H1 (cell line): Measurements from ENCODE around the gene VAV2. TPM values are rescaled to one million over a fixed set of nuclear protein-coding genes. Genes with fewer than 3 reads are reported as not detected.

ENCODE experiments used
- CTCF ChIA-PET: fragments of 300-600 bp; sonication (Branson Sonifier 250); formaldehyde crosslinking; loops from one replicate; lab custom pipeline; 2021; ENCODE audit not compliant: partially characterized antibody; lab: Charles Lee
- POLR2A ChIA-PET: fragments of 300-600 bp; sonication (Branson Sonifier 250); formaldehyde crosslinking; loops from one replicate; lab custom pipeline; 2021; ENCODE audit warnings: inconsistent platforms; ENCODE audit not compliant: partially characterized antibody; lab: Charles Lee
- DNase-seq, 2 experiments: peaks; one replicate each; pipeline versions ENCODE4 v3.0.0 to v3.0.0-alpha.2; 2010 to 2022; ENCODE audit warnings: low spot score in 2 of 2, low read depth in 1 of 2, mixed read lengths in 1 of 2
- FAIRE-seq: peaks from 2 replicates; lab custom pipeline; 2011; peaks lifted over from hg19 to GRCh38; lab: Jason Lieb, UNC
- H2AFZ ChIP-seq: 2 replicates; pipeline ENCODE4 v1.8.1; 2012; ENCODE audit warnings: low read length, inconsistent platforms
- H2AK5ac ChIP-seq: 2 replicates; pipeline ENCODE4 v1.6.1; 2013; ENCODE audit warnings: low read depth, low read length
- H2BK120ac ChIP-seq: replicated peaks from 2 replicates; pipeline ENCODE3; 2013; ENCODE audit warnings: low read depth, low read length, inconsistent platforms
- H2BK12ac ChIP-seq: 2 replicates; pipeline ENCODE4 v1.6.1; 2013; ENCODE audit warnings: low read depth, low read length
- H2BK15ac ChIP-seq: 2 replicates; pipeline ENCODE4 v1.6.1; 2013; ENCODE audit warnings: low read length
- H2BK20ac ChIP-seq: 2 replicates; pipeline ENCODE4 v1.6.1; 2013; ENCODE audit warnings: low read length
- H2BK5ac ChIP-seq: 2 replicates; pipeline ENCODE4 v1.6.1; 2013; ENCODE audit warnings: low read depth, low read length
- H3K14ac ChIP-seq: 2 replicates; pipeline ENCODE4 v1.6.1; 2013; ENCODE audit warnings: inconsistent platforms; ENCODE audit not compliant: insufficient read length
- H3K18ac ChIP-seq: 2 replicates; pipeline ENCODE4 v1.6.1; 2013; ENCODE audit warnings: low read length; ENCODE audit errors: extremely low read depth
- H3K23ac ChIP-seq: 2 replicates; pipeline ENCODE4 v1.6.1; 2013; ENCODE audit warnings: inconsistent platforms; ENCODE audit not compliant: insufficient read length
- H3K23me2 ChIP-seq: 2 replicates; pipeline ENCODE4 v1.6.1; 2013; ENCODE audit warnings: low read depth, low read length
- H3K27ac ChIP-seq: 2 replicates; pipeline ENCODE4 v1.6.1; 2011; ENCODE audit warnings: low read depth, low read length, inconsistent platforms
- H3K27me3 ChIP-seq, 4 experiments: replicated peaks in 1 of 4; 1 replicate in 1 of 4; 2 replicates in 3 of 4; pipeline versions ENCODE4 v1.6.1 to v1.8.1; 2011 to 2013; ENCODE audit warnings: low read length in 3 of 4, mild to moderate bottlenecking in 3 of 4, inconsistent platforms in 2 of 4, mixed read lengths in 2 of 4, moderate library complexity in 1 of 4; ENCODE audit not compliant: control insufficient read depth in 3 of 4, insufficient read depth in 3 of 4; ENCODE audit errors: extremely low read depth in 1 of 4
- H3K36me3 ChIP-seq, 4 experiments: 2 replicates each; pipeline versions ENCODE4 v1.6.1 to v1.8.1; 2011 to 2013; ENCODE audit warnings: mild to moderate bottlenecking in 4 of 4, low read length in 3 of 4, moderate library complexity in 2 of 4, control low read depth in 1 of 4, inconsistent platforms in 1 of 4; ENCODE audit not compliant: insufficient read depth in 4 of 4, control insufficient read depth in 2 of 4
- H3K4ac ChIP-seq: replicated peaks from 2 replicates; pipeline ENCODE3; 2013; ENCODE audit warnings: low read length, low read depth, mixed read lengths, inconsistent platforms; ENCODE audit not compliant: insufficient read length
- H3K4me1 ChIP-seq, 4 experiments: replicated peaks in 1 of 4; 1 replicate in 1 of 4; 2 replicates in 3 of 4; pipeline versions ENCODE4 v1.6.1 to v1.8.1; 2011 to 2013; ENCODE audit warnings: low read length in 3 of 4, inconsistent platforms in 2 of 4, mixed read lengths in 1 of 4; ENCODE audit not compliant: insufficient read depth in 4 of 4, control insufficient read depth in 3 of 4
- H3K4me2 ChIP-seq, 2 experiments: 2 replicates each; pipeline versions ENCODE4 v1.6.1 to v1.8.1; 2011 to 2013; ENCODE audit warnings: low read depth in 2 of 2, low read length in 2 of 2, control low read depth in 1 of 2, inconsistent platforms in 1 of 2, mild to moderate bottlenecking in 1 of 2; ENCODE audit not compliant: insufficient read depth in 1 of 2
- H3K4me3 ChIP-seq, 4 experiments: fragments of 200-600, 300-600 bp in 1 of 4; sonication (generic), shearing (Covaris generic), sonication (Bioruptor Twin) in 1 of 4; 2 replicates each; pipeline versions ENCODE4 v1.5.1 to v1.8.1; 2011 to 2016; ENCODE audit warnings: low read length in 4 of 4, low read depth in 3 of 4, control low read depth in 2 of 4, inconsistent platforms in 2 of 4, mild to moderate bottlenecking in 2 of 4, mixed read lengths in 1 of 4, moderate library complexity in 1 of 4; ENCODE audit not compliant: insufficient read depth in 2 of 4; ENCODE audit errors: extremely low read depth in 1 of 4
- H3K56ac ChIP-seq: replicated peaks from 2 replicates; pipeline ENCODE3; 2013; ENCODE audit warnings: low read depth, mild to moderate bottlenecking, mixed read lengths, low read length, inconsistent platforms; ENCODE audit not compliant: insufficient read length
- H3K79me1 ChIP-seq: 2 replicates; pipeline ENCODE4 v1.6.1; 2013; ENCODE audit warnings: low read depth, low read length, control low read depth
- H3K79me2 ChIP-seq, 2 experiments: 2 replicates each; pipeline versions ENCODE4 v1.6.1 to v1.8.1; 2012 to 2013; ENCODE audit warnings: low read length in 2 of 2, mild to moderate bottlenecking in 2 of 2, inconsistent platforms in 1 of 2; ENCODE audit not compliant: insufficient read depth in 2 of 2, control insufficient read depth in 1 of 2
- H3K9ac ChIP-seq, 4 experiments: replicated peaks in 1 of 4; 1 replicate in 1 of 4; 2 replicates in 3 of 4; pipeline versions ENCODE4 v1.6.1 to v1.8.1; 2011 to 2013; ENCODE audit warnings: low read depth in 3 of 4, low read length in 3 of 4, control low read depth in 2 of 4, mild to moderate bottlenecking in 2 of 4, moderate library complexity in 2 of 4, inconsistent platforms in 1 of 4; ENCODE audit errors: extremely low read depth in 1 of 4
- H3K9me3 ChIP-seq, 2 experiments: 2 replicates each; pipeline versions ENCODE4 v1.6.1 to v1.8.1; 2012 to 2013; ENCODE audit warnings: mild to moderate bottlenecking in 2 of 2, moderate library complexity in 2 of 2, control low read depth in 1 of 2, inconsistent platforms in 1 of 2, low read depth in 1 of 2, low read length in 1 of 2, mixed read lengths in 1 of 2; ENCODE audit not compliant: insufficient read depth in 2 of 2
- H4K20me1 ChIP-seq, 2 experiments: replicated peaks in 1 of 2; 2 replicates each; pipeline versions ENCODE3 to v1.8.1; 2011 to 2013; ENCODE audit warnings: inconsistent platforms in 2 of 2, low read length in 2 of 2, mild to moderate bottlenecking in 1 of 2; ENCODE audit not compliant: insufficient read depth in 2 of 2, control insufficient read depth in 1 of 2
- H4K5ac ChIP-seq: 2 replicates; pipeline ENCODE4 v1.6.1; 2013; ENCODE audit warnings: low read length, low read depth, mixed read lengths, inconsistent platforms; ENCODE audit not compliant: insufficient read length
- H4K8ac ChIP-seq: 2 replicates; pipeline ENCODE4 v1.8.0; 2013; ENCODE audit warnings: mild to moderate bottlenecking, moderate library complexity, low read length, inconsistent platforms; ENCODE audit not compliant: insufficient read depth; ENCODE audit errors: extremely low read depth
- H4K91ac ChIP-seq: replicated peaks from 2 replicates; pipeline ENCODE3; 2013; ENCODE audit warnings: low read length, mixed read lengths, inconsistent platforms; ENCODE audit not compliant: insufficient read length
- ASH2L ChIP-seq: fragments of 200-600, 300-600 bp; sonication (generic); IDR thresholded peaks from one replicate; pipeline ENCODE4 v1.7.1; 2017; ENCODE audit warnings: low read length
- BRCA1 ChIP-seq: IDR thresholded peaks from 2 replicates; pipeline ENCODE4 v1.6.1; 2012; ENCODE audit warnings: low read depth, low read length, improper control_type of control experiment
- CBX8 ChIP-seq: fragments of 300-800, 300-1000 bp; sonication (generic); IDR thresholded peaks from 2 replicates; pipeline ENCODE4 v1.7.1; 2016; ENCODE audit warnings: low read depth, low read length, borderline replicate concordance
- CEBPB ChIP-seq: IDR thresholded peaks from 2 replicates; pipeline ENCODE4 v1.6.1; 2012; ENCODE audit warnings: low read depth, low read length
- EP300 ChIP-seq, 2 experiments: IDR thresholded peaks; 1 replicate in 1 of 2; 2 replicates in 1 of 2; pipeline ENCODE4 v1.6.1; 2011 to 2012; ENCODE audit warnings: low read depth in 2 of 2, low read length in 2 of 2, mild to moderate bottlenecking in 2 of 2, borderline replicate concordance in 1 of 2, inconsistent platforms in 1 of 2, moderate library complexity in 1 of 2
- HDAC2 ChIP-seq, 2 experiments: fragments of 300-600 bp in 1 of 2; sonication (generic) in 1 of 2; IDR thresholded peaks; 2 replicates each; pipeline ENCODE4 v1.6.1; 2011 to 2012; ENCODE audit warnings: low read depth in 2 of 2, low read length in 2 of 2, mild to moderate bottlenecking in 2 of 2, moderate library complexity in 2 of 2, borderline replicate concordance in 1 of 2, inconsistent platforms in 1 of 2
- POLR2AphosphoS5 ChIP-seq: IDR thresholded peaks from 2 replicates; pipeline ENCODE4 v1.6.1; 2011; ENCODE audit warnings: low read depth, low read length
- RBBP5 ChIP-seq: IDR thresholded peaks from 2 replicates; pipeline ENCODE4 v1.7.1; 2012; ENCODE audit warnings: low read depth, mild to moderate bottlenecking, inconsistent platforms, low read length, moderate library complexity, borderline replicate concordance
- RXRA ChIP-seq: IDR thresholded peaks from 2 replicates; pipeline ENCODE4 v1.6.1; 2011; ENCODE audit warnings: low read depth, mild to moderate bottlenecking, low read length, moderate library complexity; ENCODE audit not compliant: insufficient read depth
- SAP30 ChIP-seq: fragments of 300-600 bp; sonication (generic); IDR thresholded peaks from 2 replicates; pipeline ENCODE4 v1.7.1; 2012; ENCODE audit warnings: low read length, moderate library complexity, mild to moderate bottlenecking, inconsistent platforms; ENCODE audit not compliant: insufficient read depth, insufficient replicate concordance
- TEAD4 ChIP-seq: IDR thresholded peaks from 2 replicates; pipeline ENCODE4 v1.6.1; 2012; ENCODE audit warnings: low read depth, low read length, inconsistent platforms, mixed read lengths
- WGBS, 2 experiments: shearing (Covaris generic) in 1 of 2; methylation state at CpG; one replicate each; pipeline versions ENCODE4 v1.1.6 to v1.1.7; 2013 to 2015; ENCODE audit warnings: low lambda C conversion rate in 2 of 2, mixed read lengths in 2 of 2, inconsistent platforms in 1 of 2, low coverage in 1 of 2, missing lambda C conversion rate in 1 of 2; ENCODE audit not compliant: insufficient replicate concordance in 2 of 2, insufficient coverage in 1 of 2, insufficient read length in 1 of 2; ENCODE audit errors: extremely low coverage in 1 of 2, missing lambda C conversion rate in 1 of 2; 5-methylcytosine and 5-hydroxymethylcytosine counted together
- polyA plus RNA-seq, 7 experiments: library from polyadenylated mRNA; depleted of rRNA in 3 of 7; stranded (reverse) in 5 of 7; unstranded in 2 of 7; fragments of >200 nt in 5 of 7; fragments of 200-250 nt in 2 of 7; gene quantifications; 1 replicate in 5 of 7; 2 replicates in 1 of 7; 4 replicates in 1 of 7; pipeline versions ENCODE4 v1.2.1 to v1.2.3, GENCODE V29; 2011 to 2013; ENCODE audit warnings: missing spikeins in 2 of 7, mixed read lengths in 2 of 7
- total RNA-seq: library from RNA; stranded (reverse); fragmentation: NEBNext Ultra II Directional; extraction: Animal tissue kit (Norgen Biotek cat#: 25700); gene quantifications from 2 replicates; pipeline ENCODE4 v1.2.1, GENCODE V29; 2021
- TF ChIP-seq, protein P1 (sequence below): IDR thresholded peaks from 2 replicates; pipeline ENCODE4 v1.6.1; 2012; ENCODE audit warnings: inconsistent platforms

VAV2 gene
- total and polyA plus RNA-seq, 2 of the 8 experiments (the other 6 are each of a cell fraction or from before 2014, with no cell fraction given) = 13.6 to 37.6 TPM

DNA sequence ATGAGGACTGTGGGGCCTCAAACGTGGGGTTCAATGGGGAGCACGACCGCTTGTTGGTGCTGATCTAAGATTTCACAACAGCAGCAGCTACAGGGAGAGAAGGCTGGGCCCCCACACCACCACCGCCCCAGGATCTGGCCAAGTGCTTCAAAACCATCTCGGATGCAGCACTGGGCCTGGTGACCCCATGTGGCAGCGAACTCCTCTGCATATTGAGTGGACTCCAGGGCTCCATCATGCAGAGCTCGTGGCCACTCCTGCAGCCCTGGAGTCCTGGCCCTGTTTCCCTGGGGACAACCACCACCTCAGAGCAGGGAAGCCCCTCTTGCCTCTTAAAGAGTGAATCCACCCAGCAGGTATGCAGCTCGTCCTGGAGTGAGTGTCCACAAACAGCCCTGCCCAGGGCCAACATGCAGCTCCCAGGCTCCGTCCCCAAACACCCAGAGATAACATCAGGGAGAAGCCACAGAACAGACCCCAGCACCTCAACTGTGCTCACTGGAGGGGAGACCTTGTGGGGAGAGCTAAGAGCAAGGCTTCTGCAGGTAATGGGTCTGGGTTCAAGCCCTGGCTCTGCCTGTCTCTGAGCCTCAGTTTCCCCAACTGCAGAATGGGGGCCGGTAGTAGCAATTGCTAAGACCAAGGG lies 150.8 kb downstream of the VAV2 start:
- 92% methylated on average over 10 of the region's 10 CpGs; no CpG with 5 or more reads in 1 of the 2 experiments for WGBS, 2 experiments
- no peak overlapping the region; the same call in 1 of the 2 replicates for H2BK5ac ChIP-seq
- H4K8ac ChIP-seq = no peak overlapping the region
- no peak overlapping the region for H3K4ac ChIP-seq
- H2BK15ac ChIP-seq = no peak overlapping the region
- H4K20me1 ChIP-seq = peaks cover 4 to 12% of the 10 kb centered on the region in 2 experiments
- H3K4me1 ChIP-seq = peaks cover 0 to 24% (median 18%) of the 10 kb centered on the region in 4 experiments; a peak in 6 of 7 replicates
- no peak overlapping the region for H3K4me3 ChIP-seq
- no peak overlapping the region for H3K27ac ChIP-seq
- H3K14ac ChIP-seq = no peak overlapping the region
- no peak overlapping the region for H3K9ac ChIP-seq
- no peak overlapping the region for H4K5ac ChIP-seq
- no peak overlapping the region for H3K4me2 ChIP-seq
- DNase-seq (no peak), FAIRE-seq (no peak)
- no peak overlapping the region for H2BK20ac ChIP-seq
- no peak overlapping the region for H2AK5ac ChIP-seq
- POLR2A ChIA-PET = interaction anchor here (1.3 to 1.5 kb wide), 2 partner anchors 15 to 154 kb away, joined by 3 to 5 read pairs; no protein-coding TSS in a partner anchor
- H3K79me2 ChIP-seq = peaks cover 0 to 11% of the 10 kb centered on the region in 2 experiments; a peak in 1 of 4 replicates
- CTCF ChIA-PET = interaction anchor here (0.6 to 2.9 kb wide), 13 partner anchors 9 to 184 kb away, joined by 3 to 13 read pairs (median 4); partner anchors contain the start of gene BRD3OS
- H3K23ac ChIP-seq = no peak overlapping the region
- no peak overlapping the region for H2BK120ac ChIP-seq
- H3K18ac ChIP-seq = peak overlapping the region; percentile 71; the same call in 1 of the 2 replicates
- no peak overlapping the region for H2AFZ ChIP-seq
- no peak overlapping the region for H4K91ac ChIP-seq
- H3K79me1 ChIP-seq = peaks cover 14% of the 10 kb centered on the region
- H3K9me3 ChIP-seq = no peaks in the 10 kb centered on the region
- no peaks in the 10 kb centered on the region for H3K27me3 ChIP-seq
- H3K56ac ChIP-seq = no peak overlapping the region
- no peaks in the 10 kb centered on the region for H3K36me3 ChIP-seq
- H2BK12ac ChIP-seq = no peak overlapping the region
- H3K23me2 ChIP-seq = peaks cover 8% of the 10 kb centered on the region; the same call in 1 of the 2 replicates
- TF ChIP-seq ASH2L (no peak), BRCA1 (no peak), POLR2AphosphoS5 (no peak), RBBP5 (no peak), CEBPB (no peak), CBX8 (no peak), TEAD4 (no peak), HDAC2 (IDR thresholded peaks at IDR 0.05; ENCODE audit: borderline replicate concordance in 1 of 2, low read depth in 2 of 2, low read length in 2 of 2) (no peak), SAP30 (no peak), EP300 (IDR thresholded peaks at IDR 0.05; ENCODE audit: borderline replicate concordance in 1 of 2, low read depth in 2 of 2, low read length in 2 of 2) (no peak), RXRA (no peak)
- TF ChIP-seq, protein P1, sequence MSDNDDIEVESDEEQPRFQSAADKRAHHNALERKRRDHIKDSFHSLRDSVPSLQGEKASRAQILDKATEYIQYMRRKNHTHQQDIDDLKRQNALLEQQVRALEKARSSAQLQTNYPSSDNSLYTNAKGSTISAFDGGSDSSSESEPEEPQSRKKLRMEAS = no peak
